GM19452 (cell line): ENCODE measurements around the gene GCN1.

ENCODE experiments used
- ATAC-seq: cut with Tn5 transposase; IDR thresholded peaks from one replicate; pipeline ENCODE4 v1.9.1; 2021; ENCODE audit not compliant: unreplicated experiment

The GCN1 gene

DNA sequence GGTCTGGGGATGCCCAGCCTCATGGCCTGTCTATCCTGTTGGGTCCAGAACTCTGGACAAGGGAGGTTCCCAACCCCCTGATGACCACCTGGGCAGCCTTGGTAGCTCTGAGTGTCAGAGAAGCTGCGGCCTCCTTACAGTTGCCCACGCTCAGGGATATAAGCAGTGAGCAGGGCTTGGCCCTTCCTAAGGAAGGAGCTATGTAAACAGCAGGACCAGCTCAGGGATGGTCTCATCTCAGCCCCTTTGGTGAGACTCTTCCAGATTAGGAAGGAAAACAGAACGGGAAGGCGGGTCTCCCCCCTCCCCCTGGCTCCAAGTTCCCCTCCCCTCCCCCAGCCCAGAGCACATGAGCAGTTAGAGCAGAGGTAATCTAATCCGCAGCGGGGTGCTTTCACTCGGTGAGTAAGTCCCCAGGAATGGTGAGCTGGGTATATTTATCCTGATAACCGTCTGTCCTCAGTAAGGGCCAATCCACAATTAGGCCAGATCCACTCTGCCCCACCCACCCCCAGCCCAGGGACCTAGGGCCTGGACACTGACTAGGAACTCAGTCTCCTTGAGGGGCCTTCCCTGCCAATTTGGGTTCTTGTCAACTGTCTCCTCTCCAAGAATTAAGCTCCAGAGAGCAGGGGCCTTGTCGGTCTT lies 35.9 kb upstream of the GCN1 start:
- ATAC-seq, result no peak

DNA sequence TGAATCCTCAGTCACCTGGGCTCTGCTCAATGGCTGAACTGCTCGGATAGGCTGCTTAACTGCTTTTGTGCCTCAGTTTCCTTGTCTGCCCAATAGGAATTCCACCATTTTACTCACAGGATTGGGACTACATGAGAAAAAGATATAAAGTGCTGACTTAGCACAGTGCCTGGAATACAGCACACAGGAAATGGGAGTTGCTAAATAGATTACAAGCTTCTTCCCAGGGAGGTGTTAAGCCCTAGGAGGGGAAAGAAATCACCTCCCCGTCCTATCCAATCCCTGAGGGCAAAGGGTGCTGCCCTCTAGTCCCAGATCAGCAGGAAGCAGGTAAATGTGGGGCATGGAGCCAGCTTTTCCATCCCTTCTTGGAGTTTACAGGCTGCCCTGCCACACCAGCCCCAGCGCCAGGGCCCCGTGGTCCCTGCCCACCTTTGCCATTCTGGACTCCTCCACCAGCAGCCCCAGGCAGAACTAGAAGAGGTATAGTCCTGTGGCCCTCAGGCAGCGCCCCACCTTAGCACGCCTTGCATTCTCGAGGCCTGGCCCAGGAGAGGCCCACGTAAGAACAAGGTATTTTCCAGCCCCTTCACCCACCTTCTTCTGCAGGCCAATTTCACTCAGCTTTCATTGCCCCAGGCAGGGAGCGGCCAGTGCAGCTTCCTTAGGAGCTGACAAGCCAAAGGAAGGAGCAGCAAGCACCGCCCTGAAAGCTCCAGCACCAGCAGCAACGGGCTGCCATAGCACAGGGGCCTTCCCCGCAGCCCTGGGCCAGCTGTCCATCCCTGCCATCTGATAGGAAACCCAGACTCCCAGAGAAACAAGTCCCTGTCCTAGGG lies 35.2 kb upstream of the GCN1 start:
- ATAC-seq, result no peak

DNA sequence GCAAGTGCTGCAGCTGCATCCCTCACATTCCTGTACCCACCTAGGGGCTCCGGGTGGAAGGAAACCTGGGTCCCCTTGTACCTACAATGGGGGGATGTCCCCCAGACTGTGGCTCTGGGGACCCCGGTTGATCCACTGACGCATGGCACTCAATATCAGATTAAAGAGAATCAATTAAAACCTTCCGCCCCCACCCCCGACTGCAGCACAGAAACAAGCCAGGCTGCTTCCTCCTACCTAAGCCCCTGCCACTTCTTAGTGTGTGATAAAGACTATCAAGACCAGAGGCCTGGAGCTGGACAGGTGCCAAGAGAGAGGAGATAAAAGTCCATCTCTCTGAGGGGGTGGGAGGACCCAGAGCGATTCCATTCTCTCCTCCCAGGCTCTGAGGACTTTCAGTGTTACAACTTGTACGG lies 34.6 kb upstream of the GCN1 start:
- no peak for ATAC-seq

DNA sequence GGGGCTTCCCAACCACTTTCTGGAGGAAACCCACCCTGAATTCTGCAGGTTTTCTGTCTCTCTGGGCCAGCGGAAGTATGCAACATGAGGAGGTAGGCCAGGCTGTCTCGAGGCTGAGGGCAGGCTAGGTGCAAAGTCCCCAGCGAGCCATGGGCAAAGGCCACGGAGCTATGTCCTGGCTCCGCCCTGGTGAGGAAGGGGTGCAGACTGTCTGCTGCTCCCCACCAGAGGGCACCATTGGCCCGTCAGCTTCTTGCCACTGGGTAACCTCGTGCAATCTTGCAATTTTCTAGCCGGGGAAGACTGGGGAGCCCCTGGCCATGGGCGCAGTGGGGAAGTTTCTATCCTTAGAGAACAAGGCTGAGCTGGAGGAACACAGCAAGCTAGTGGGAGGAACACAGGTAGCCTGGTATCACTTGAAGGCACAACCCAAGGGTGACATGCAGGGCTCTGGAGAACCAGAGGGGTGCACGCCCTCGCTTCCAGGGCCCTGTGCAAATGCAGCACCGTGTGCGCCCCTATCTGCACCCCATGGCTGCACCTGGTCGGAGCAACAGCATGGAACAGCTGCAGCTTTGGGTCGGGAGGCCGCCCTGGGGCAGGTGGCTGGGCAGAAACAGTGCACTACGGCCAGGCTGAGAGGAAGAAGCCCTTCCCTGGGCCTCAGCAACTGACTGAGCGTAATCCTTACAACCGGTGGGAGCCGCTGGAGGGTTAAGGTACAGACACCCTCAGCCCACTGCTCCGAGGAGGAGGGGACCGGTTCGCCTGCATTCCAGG lies 34.0 kb upstream of the GCN1 start:
- ATAC-seq, result peak; percentile 68

DNA sequence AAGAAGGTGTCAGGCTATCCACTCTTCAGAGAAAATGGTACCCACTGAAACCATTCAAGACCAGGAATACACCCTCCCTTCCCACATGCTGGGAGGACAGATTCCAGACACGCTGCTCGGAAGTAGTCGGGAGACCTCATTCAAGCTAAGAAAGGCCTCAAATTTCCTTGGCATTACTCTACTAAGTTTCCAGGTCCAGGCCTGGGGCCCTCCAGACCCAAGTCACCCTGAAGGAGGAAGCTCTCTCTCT lies 33.5 kb upstream of the GCN1 start:
- ATAC-seq, result no peak

DNA sequence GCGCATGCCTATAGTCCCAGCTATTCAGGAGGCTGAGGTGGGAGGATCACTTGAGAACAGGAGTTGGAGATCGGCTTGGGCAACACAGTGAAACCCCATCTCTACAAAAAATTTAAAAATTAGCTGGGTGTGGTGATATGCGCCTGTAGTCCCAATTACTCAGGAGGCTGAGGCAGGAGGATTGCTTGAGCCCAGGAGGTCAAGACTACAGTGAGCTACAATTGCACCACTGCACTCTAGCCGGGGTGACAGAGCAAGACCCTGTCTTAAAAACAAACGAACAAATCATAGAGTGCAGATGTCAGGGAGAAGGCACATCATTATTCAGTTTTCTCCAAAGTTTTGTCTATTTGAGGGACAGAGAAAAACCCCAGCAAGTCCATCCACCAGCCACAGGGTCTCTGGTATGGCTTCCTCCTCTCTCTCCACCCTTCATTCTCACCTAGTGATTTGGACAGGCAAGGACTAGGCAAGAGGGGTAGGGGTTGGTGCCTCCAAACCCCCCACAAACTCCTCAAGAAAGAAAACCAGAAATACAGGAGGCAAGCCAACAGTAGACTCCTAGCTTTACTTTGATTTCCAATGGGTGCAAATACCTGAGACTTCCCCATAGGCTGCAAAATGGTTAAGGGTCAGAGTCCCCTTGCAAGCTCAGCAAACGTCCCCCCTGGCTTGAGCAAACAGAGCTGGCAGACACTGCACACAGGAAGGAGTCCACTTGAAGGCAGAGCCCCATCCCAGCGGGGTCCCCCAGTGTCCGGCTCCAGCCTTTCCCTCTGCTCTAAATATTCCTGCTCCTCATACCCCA lies 32.9 kb upstream of the GCN1 start:
- ATAC-seq, result no peak

DNA sequence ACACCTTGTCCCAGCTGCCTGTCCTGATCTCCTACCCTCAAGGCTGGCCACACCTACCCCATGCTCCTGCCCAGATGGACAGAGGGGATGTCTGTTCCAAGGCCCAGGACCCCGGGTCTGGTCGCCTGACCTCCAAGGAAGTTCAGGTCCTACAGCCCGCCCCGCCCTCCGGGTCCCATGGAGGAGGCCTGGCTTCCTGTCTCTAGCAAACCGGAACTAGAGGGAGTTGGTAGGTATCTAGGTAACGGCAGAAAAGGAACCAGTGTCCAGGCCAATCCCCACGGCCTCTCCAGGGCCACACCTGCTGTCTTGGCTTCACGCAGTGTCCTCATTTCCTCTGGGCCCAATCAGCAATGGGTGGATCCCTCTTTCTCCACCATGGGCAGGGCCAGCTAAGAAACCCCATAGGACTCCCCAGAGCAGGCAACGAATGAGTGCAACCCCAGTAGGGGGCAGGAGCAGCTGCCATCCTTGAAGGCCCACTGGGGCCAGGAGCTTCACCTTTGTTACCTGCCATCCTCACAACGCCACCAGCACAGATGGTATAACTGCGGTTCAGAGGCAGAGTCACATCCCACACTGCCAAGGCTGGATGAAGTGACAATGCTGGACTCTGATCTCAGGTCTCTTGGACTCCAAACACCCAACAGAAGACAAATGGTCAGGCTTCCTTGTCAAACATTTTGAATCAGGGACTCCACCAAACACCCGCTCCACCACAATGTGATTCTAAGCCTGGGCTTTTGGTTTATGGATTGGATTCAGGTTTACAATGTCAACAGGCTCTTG lies 31.5 kb upstream of the GCN1 start:
- no peak for ATAC-seq

DNA sequence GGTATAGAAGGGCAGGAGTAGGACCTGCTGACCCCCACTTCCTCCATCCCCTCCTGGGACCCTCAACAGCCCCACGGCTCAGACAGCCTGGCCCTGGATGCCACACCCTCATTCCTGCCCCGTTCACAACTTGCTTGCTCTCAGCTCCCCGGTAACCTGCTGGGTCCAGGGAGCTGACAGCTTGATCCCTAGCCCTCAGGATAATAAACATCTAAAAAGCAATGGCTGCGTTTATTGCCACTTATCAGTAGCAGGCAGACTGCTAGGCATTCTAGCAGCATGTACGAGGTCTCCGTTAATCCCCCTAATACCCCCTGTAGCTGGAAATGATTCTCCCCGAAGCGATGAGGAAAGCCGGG lies 30.7 kb upstream of the GCN1 start:
- no peak for ATAC-seq

DNA sequence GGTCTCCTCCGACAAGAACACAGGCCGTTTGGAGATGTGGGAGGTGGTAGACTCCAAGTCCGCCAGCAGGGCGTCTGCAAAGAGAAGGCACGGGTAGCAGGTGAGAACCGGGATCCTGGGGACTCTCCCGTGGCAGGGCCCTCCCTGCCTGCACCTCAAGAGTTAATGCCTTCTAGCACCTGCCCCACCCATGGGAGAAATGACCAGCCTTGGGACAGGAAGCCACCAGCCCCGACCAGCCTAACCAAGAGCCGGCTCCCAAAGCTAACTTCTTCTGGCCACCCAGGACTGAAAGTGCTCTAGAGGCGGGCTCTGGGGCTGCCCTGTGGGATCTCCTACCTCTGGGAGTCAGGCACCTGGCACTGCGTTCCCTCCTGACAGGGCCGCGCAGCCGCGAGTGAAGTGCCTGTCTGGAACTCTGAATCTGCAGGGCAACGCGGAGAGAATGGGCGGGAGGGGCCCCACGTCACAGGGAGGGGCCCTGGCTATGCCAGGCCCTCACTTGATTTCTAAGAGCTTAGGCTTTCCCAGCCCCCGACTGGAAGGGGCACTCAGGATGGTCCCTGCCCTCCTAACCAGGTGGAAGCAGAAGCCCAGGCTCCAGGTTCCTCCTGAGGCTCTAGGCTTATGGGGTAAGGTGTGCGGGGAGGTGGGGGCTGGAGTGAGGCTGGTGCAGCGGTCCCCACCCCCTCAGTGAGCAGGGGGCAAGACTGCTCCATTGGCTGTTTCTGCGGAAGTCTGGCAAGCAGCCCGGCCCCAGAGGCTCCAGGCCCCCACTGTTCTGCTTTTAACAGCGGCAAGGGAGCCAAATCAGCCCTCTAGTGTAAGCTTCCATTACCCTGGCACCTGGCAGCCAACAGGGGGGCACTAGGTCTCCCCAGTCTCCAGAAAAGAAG lies 30.0 kb upstream of the GCN1 start:
- ATAC-seq, result no peak

DNA sequence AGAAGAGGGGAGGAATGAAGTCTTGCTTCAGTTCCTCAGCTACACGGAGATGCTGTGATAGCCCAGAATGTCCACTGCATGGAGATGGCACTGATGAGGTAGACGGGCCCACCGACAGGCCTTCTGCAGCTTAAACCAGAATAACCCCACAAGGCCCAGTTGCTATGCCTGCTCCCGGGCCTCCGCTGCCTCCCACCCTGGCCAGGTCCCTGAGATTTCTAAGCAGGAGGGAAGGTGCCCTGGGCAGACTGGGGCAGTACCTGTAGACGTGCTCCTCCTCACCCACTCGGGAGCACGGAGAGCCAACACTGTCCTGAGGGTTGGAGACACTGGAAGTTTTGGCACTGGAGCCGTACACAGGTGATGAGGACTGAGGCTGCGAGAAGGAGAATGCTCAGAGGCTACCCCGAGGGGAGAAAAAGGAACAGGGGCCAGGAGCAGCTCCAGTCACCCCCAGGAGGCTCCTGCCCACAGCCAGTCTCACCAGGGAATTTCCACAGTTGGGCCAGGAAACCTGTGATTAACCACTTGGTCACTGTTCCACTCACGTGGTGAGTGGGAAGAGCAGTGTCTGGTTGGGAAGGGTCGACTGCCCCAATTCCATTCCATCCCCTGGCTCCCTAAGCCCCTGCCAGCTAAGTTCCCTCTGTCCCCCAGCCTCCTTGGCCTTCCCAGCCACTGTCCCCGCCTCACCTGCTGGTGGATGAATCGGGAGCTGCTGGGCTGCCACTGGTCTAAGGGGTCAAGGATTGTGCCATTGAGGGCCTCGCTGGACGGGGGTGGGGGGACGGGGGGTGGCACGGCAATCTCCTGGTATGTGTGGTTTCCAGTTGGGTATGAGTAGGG lies 29.2 kb upstream of the GCN1 start:
- no peak for ATAC-seq

DNA sequence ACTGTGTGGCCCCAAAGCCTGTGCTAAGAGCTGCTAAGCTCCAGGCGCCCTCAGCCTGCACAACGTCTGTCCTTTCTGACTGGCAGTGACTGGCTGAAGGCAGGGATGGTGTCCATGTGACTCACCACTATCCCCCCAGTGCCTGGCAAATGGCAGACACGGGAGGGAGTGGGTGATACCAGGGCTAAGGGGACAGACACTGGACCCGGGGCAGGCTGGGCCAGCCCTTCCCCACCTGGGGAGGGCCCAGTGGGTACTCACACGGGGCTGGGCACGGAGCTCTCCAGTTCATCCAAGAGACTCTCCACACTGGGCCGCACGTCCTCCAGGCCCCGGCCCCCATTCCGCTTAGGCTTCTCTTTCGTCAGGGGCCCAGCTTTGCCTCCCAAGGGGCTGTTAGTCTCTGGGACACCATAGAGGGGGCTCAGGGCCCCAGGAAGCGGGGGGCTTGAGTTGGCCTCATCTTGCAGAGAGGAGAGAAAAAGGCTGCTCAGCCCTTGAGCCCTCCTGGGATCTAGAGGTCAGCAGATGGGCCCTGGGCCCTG lies 27.8 kb upstream of the GCN1 start:
- no peak for ATAC-seq

DNA sequence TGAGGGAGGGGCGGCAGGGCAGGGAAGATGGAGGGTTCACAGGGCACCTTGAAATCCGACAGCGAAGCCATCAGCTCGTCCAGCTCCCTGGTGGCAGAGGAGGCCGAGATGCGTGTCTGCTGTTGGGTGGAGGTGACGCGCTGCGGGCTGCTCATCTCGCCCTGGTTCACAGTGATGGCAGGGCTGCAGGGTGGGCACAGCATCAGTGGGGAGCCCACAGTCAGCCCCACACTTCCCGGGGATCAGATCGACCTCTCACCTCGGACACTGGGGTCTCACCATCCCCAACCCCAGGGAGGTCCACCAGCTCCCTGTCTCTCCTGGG lies 27.0 kb upstream of the GCN1 start:
- no peak for ATAC-seq

DNA sequence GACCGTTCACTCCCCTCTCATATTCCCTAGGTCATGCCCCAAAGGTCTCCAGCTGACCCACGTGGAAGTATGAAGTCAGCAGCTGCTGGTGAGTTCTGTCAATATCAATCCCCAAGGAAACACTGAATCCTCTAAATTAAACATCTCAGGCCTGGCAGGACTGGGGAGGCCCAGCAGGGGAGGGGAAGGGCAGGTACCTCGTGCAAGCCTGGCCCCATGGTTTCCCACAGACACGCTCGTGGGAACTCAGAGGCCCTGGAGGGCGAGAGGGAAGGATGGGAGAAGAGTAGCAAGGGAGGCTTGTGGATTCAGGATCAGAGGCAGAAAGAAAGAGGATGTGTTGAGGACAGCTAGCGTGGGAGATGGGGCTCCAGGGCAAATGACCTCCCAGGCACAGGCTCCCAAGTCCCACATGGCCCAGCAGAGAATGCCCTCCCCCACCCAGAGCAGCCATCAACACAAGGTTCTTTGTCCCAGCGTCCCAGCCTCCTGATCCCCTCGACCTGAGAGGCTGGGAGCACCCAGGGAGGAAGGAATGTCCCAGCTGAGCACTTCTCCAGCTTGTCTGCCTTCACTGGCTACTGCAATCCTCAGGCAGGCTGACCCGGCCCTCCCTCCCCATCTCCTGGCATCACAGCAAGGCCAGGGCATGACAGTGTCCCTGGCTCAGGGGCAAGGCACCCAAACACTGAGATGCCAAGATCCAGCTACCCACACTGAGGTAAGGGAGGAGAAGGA lies 26.5 kb upstream of the GCN1 start:
- ATAC-seq, result no peak

DNA sequence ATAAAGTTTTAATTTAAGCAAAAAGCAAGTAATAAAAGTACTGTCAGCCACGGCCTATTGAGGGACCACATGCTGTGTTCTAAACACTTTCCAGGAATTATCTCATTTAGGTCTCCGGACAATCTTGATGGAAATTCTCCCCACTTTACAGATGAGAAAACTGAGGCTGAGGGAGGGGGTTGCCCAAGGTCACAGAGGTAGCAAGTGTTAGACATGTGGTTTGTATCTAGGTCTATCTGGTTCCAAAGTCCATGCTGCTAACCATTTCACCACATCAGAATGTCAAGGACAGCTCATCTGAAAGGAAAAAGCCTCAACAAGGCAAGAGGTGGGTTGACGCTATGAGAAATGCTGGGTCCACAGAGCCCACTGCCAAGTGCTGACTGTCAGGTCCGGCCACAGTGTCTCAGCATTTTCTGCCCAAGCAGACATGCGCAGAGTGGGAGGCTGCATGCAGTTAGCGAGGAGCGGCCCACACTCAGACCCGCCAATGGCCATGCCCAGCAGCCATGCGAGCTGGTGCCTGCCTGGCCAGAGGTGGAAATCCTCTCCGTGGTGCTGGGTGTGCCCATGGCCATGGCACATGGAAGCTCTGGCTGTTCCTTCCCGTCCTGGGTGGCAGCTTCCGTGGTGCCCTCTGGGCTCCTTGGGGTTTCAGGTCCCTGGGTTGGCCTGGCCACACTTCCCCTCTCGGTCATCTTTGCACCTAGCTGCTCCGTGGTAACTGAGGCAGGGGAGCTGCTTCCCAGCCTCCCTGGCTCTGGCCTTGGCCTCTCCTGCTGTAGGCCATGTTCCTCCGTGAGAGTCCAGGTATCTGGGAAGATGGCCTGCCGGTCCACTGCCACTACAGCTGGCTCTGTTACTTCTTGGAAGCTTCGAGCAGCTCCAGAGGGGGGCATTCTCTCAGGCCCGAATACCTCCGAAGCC lies 24.4 kb upstream of the GCN1 start:
- no peak for ATAC-seq

DNA sequence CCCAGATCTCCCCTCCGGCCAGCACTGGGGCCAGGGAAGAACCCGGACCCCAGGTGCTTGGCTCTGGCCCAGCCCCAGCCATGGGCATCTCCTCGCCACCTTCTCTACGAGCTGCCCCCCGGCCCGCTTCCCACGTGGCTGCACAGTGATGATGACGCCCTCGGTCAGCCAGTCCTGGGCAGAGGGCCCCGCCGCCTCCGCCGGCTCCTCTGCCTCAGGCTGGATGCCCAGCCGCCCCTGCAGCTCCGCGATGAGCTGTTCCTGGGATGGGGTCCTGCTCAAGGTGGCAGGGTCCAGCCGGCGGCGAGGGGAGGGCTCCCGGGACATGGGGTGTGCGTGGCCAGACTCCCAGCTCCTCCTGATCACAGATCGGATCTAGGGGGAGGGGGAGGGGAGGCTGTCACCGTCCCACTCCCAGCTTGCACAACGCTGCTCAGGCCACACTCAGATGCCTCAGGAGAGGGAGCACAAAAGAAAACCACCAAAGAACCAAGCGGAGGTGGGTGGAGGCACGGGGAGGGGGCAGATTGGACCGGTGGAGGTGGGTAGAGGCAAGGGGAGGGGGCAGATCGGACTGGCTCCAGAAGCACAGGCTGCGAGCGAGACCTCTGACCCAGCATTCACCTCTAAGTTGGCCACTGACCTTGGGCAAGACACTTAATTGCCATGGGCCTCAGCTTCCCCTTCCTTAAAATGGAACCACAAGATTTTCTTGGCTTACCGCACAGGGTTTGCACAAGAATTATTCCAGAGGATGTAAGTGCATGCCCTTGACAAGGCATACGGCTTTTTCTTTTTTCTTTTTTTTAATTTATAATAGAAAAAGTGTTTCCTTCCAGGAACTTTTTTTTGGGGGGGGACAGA lies 22.5 kb upstream of the GCN1 start:
- ATAC-seq, result no peak
